ENCODE data around the gene B3GAT1. TPM values are rescaled to one million over a fixed set of nuclear protein-coding genes. Genes with fewer than 3 reads are reported as not detected.

Gene B3GAT1
- total and polyA plus RNA-seq, 12 donors = 0.04 to 0.60 (median 0.08) TPM; not detected in 6

DNA sequence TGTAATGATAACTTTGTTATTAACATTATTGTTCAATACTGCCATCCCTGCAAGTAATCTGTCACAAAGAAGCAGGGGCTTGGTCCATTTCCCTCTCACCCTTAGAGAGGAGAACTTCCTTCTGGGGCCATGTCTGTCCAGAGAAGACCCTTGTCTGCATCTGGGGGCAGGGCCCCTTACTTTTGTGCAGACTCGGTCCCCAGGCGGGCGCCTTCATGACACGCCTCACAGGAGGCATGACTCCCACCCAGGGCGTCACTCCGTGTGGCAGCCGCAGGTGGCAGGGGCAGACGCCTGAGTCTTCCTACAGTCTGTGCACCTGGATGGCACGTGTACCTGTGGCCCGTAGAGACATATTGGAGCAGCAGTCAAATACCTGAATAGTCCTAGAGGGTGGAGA lies 21.8 kb upstream of the B3GAT1 start:
- no peak overlapping the region for H3K27ac ChIP-seq

GRCh38 chr11:134433251-134433650 lies 21.2 kb upstream of the B3GAT1 start:
- ATAC-seq = no peak
- Histone ChIP-seq H3K27ac (no peak overlapping the region), H3K4me3 (no peak overlapping the region), H3K4me1 (no peaks in the 10 kb centered on the region), H3K27me3 (peaks cover 0 to 49% (median 18%) of the 10 kb centered on the region in 7 donors), H3K9me3 (peaks cover 0 to 7% (median 0%) of the 10 kb centered on the region in 11 donors), H3K36me3 (no peaks in the 10 kb centered on the region)
- DNase-seq = no peak
- intact Hi-C loops (cut with DNase I) = no loop called here
- TF ChIP-seq, protein P1, sequence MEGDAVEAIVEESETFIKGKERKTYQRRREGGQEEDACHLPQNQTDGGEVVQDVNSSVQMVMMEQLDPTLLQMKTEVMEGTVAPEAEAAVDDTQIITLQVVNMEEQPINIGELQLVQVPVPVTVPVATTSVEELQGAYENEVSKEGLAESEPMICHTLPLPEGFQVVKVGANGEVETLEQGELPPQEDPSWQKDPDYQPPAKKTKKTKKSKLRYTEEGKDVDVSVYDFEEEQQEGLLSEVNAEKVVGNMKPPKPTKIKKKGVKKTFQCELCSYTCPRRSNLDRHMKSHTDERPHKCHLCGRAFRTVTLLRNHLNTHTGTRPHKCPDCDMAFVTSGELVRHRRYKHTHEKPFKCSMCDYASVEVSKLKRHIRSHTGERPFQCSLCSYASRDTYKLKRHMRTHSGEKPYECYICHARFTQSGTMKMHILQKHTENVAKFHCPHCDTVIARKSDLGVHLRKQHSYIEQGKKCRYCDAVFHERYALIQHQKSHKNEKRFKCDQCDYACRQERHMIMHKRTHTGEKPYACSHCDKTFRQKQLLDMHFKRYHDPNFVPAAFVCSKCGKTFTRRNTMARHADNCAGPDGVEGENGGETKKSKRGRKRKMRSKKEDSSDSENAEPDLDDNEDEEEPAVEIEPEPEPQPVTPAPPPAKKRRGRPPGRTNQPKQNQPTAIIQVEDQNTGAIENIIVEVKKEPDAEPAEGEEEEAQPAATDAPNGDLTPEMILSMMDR (IDR thresholded peaks at IDR 0.05) = no peak
- WGBS, 2 donors = 76 to 86% methylated on average over 3 of the region's 3 CpGs

More for the DNA sequence above, 21.8 kb upstream of the B3GAT1 start:
- Histone ChIP-seq H3K36me3 (no peaks in the 10 kb centered on the region), H3K4me3 (no peak overlapping the region), H3K4me1 (no peaks in the 10 kb centered on the region), H3K27me3 (peaks cover 0 to 46% (median 15%) of the 10 kb centered on the region in 7 donors), H3K9me3 (peaks cover 0 to 7% (median 0%) of the 10 kb centered on the region in 11 donors)
- ATAC-seq (no peak), DNase-seq (no peak)
- TF ChIP-seq, protein P1 (IDR thresholded peaks at IDR 0.05) = no peak
- WGBS, 2 donors = 75 to 78% methylated on average over 10 of the region's 10 CpGs
- intact Hi-C loops (cut with DNase I) = no loop called here

DNA sequence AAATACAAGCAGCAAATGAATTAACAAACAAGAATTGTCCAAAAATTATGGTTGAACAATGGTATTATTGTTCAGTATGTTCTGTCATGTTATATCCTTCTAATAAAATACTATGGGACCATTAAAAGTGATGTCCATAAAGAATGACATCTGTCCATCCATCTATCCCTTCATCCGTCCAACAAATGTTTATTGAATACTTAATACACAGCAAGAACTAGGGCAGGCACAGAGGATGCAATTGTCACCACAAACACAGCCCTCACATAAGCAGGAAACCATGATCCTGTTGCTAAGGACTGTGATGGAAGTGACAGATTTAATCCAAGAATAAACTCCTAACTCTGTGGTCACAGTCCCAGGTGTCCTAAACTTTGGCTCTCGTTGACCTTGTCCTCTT lies 20.7 kb upstream of the B3GAT1 start:
- DNase-seq (no peak), ATAC-seq (no peak)
- Histone ChIP-seq H3K9me3 (peaks cover 0 to 7% (median 0%) of the 10 kb centered on the region in 11 donors), H3K27me3 (peaks cover 0 to 52% (median 23%) of the 10 kb centered on the region in 7 donors), H3K27ac (no peak overlapping the region), H3K4me3 (no peak overlapping the region), H3K4me1 (no peaks in the 10 kb centered on the region), H3K36me3 (no peaks in the 10 kb centered on the region)
- WGBS, 2 donors = 18 to 27% methylated on average over 2 of the region's 2 CpGs
- intact Hi-C loops (cut with DNase I) = no loop called here
- TF ChIP-seq, protein P1 (IDR thresholded peaks at IDR 0.05) = no peak

- H3K4me3 ChIP-seq = no peak overlapping the region
- 71 to 74% methylated on average over 10 of the region's 10 CpGs for WGBS, 2 donors
- DNase-seq = no peak
- intact Hi-C loops (cut with DNase I) = no loop called here
- peaks cover 0 to 55% (median 42%) of the 10 kb centered on the region in 7 donors for H3K27me3 ChIP-seq
- H3K9me3 ChIP-seq = peaks cover 0 to 7% (median 0%) of the 10 kb centered on the region in 11 donors
- no peak overlapping the region for H3K27ac ChIP-seq
- no peaks in the 10 kb centered on the region for H3K36me3 ChIP-seq
- no peak for ATAC-seq
- H3K4me1 ChIP-seq = no peaks in the 10 kb centered on the region
- TF ChIP-seq, protein P1 (IDR thresholded peaks at IDR 0.05) = no peak
Measured at GRCh38 chr11:134429106-134429505, 17.1 kb upstream of the B3GAT1 start.

Measured in heart right ventricle (tissue), 16 donors.